Activated T-helper 2 cell treated with anti-CD3 and anti-CD28 coated beads, Interferon-gamma antibody, Interleukin-2, Interleukin-4, amounts not matched to agents 10 μg/mL and 5 μg/mL and 100 μg/mL, durations not matched to agents 14 hours and 24 hours and 36 hours (primary cell): Measurements from ENCODE around the gene CUTA. TPM values are rescaled to one million over a fixed set of nuclear protein-coding genes. Genes with fewer than 3 reads are reported as not detected.
"Not testable (repeated sequence)": the region's sequence is repeated elsewhere in the genome, so short reads cannot be mapped to it uniquely, and the experiment has no call there.

Source experiments
- DNase-seq: peaks from one replicate; pipeline ENCODE4 v3.0.0; 2021; ENCODE audit warnings: low spot score
- H3K27ac Mint-ChIP-seq: one replicate; pipeline ENCODE4 v1.8.0; 2021; ENCODE audit warnings: mixed read lengths
- H3K27me3 Mint-ChIP-seq: one replicate; pipeline ENCODE4 v1.8.0; 2021; ENCODE audit warnings: low read depth, mixed read lengths
- H3K36me3 Mint-ChIP-seq: one replicate; pipeline ENCODE4 v1.8.0; 2021; ENCODE audit warnings: low read depth, mixed read lengths
- H3K4me1 Mint-ChIP-seq: one replicate; pipeline ENCODE4 v1.8.0; 2021; ENCODE audit warnings: low read depth, mixed read lengths
- H3K4me3 Mint-ChIP-seq: one replicate; pipeline ENCODE4 v1.8.0; 2021; ENCODE audit warnings: low read depth, mild to moderate bottlenecking, moderate library complexity, mixed read lengths
- H3K9me3 Mint-ChIP-seq: one replicate; pipeline ENCODE4 v1.8.0; 2021; ENCODE audit warnings: mixed read lengths
- intact Hi-C: fragments of 100-400 bp; cut with micrococcal nuclease; formaldehyde crosslinking; loops from one replicate; pipeline ENCODE4 v1.15.1; 2023
- total RNA-seq: library from RNA; stranded (reverse); gene quantifications from 2 replicates; pipeline ENCODE4 v1.2.3, GENCODE V29; 2022

The CUTA gene
- total RNA-seq, 1 donor from 2014 or later: 143 TPM

DNA sequence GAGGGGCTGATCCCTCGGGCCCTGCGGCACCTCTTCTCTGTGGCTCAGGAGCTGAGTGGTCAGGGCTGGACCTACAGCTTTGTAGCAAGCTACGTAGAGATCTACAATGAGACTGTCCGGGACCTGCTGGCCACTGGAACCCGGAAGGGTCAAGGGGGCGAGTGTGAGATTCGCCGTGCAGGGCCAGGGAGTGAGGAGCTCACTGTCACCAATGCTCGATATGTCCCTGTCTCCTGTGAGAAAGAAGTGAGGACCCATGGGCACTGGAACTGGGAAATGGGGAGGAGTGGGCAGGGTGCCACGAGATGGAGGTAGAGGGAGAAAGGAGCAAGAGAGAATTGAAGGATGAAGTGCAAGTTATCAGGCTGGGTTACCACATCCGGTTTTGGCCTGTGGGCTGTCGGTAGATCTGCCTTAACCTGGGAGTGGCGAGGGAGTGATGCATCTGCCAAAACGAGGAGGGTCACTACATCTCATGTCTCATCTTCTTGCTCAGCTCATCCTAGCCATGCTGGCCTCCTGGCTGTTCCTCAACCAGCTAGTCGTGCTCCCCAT, 12.4 kb downstream of the CUTA start:
- Mint-ChIP-seq H3K9me3 (no peaks in the 10 kb centered on the region), H3K27ac (peak overlapping the region; percentile 28), H3K36me3 (peaks cover 82% of the 10 kb centered on the region), H3K27me3 (no peaks in the 10 kb centered on the region), H3K4me3 (no peak overlapping the region), H3K4me1 (peaks cover 24% of the 10 kb centered on the region)
- DNase-seq: no peak
- intact Hi-C loops: no loop called here

DNA sequence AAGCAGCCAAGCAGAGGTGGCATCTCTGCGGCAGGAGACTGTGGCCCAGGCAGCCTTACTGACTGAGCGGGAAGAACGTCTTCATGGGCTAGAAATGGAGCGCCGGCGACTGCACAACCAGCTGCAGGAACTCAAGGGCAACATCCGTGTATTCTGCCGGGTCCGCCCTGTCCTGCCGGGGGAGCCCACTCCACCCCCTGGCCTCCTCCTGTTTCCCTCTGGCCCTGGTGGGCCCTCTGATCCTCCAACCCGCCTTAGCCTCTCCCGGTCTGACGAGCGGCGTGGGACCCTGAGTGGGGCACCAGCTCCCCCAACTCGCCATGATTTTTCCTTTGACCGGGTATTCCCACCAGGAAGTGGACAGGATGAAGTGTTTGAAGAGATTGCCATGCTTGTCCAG, 13.0 kb downstream of the CUTA start:
- no peaks in the 10 kb centered on the region for H3K9me3 Mint-ChIP-seq
- no peak overlapping the region for H3K4me3 Mint-ChIP-seq
- H3K4me1 Mint-ChIP-seq: peaks cover 22% of the 10 kb centered on the region
- DNase-seq: no peak
- H3K27ac Mint-ChIP-seq: peak overlapping the region; percentile 6
- peaks cover 85% of the 10 kb centered on the region for H3K36me3 Mint-ChIP-seq
- no peaks in the 10 kb centered on the region for H3K27me3 Mint-ChIP-seq
- intact Hi-C loops: no loop called here

DNA sequence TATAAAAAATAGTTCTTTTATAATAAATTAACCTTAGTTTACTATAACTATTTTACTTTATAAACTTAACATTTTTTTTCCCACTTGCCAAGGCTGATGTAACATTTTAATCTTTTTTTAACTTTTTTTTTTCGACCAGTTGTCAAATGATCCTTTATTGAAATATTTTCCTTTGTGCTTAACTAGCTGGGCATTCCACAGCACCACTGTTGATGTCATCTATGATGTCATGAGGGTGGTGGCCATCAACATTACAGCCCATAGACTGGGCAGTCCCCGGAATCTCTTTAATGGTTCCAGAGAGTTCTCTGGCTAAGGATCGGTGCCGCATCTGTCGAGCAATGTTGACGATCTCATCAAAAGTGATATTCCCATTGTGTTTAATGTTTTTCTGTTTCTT, 18.0 kb downstream of the CUTA start:
- H3K9me3 Mint-ChIP-seq, intact Hi-C loops, DNase-seq, H3K27me3 Mint-ChIP-seq, H3K27ac Mint-ChIP-seq, H3K4me3 Mint-ChIP-seq: not testable (repeated sequence)
- Mint-ChIP-seq H3K4me1 (peaks cover 27% of the 10 kb centered on the region), H3K36me3 (peaks cover 65% of the 10 kb centered on the region)

DNA sequence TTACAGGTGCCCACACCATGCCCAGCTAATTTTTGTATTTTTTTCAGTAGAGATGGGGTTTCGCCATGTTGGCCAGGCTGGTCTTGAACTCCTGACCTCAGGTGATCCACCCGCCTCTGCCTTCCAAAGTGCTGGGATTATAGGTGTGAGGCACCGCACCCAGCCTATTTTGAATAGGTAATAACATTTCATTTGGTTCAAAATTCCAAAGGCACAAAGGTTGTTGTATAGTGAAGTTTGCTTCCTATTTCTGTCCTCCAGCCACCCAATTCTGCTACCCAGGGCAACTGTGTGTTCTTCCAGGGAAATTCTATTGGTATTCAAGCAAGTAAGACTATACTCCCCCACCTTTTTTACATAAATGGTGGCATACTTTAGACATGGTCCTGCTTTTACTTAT, 19.3 kb downstream of the CUTA start:
- Mint-ChIP-seq H3K4me1 (peaks cover 31% of the 10 kb centered on the region), H3K36me3 (peaks cover 63% of the 10 kb centered on the region)
- H3K27me3 Mint-ChIP-seq, DNase-seq, H3K27ac Mint-ChIP-seq, intact Hi-C loops, H3K9me3 Mint-ChIP-seq, H3K4me3 Mint-ChIP-seq: not testable (repeated sequence)

DNA sequence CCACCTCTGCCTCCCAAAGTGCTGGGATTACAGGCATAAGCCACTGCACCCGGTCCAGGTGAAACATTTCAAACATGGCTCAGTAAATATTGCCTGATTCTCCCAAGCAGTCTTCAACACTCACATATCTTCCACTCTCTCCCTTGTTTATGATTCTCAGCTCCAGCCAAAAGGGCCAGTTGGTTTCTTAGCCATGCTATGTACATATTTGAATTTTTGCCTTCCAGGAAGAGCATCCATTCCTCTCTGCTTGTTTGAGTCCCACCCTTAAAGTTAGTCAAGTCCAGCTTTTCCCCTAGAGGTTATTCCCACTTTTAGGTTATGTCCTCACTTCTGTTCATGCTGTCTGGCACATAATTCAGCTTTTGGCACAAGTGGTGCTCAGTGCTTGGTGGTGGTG, 20.4 kb downstream of the CUTA start:
- Mint-ChIP-seq H3K4me1 (peaks cover 38% of the 10 kb centered on the region), H3K36me3 (peaks cover 60% of the 10 kb centered on the region), H3K27me3 (no peaks in the 10 kb centered on the region), H3K4me3 (no peak overlapping the region), H3K27ac (no peak overlapping the region), H3K9me3 (no peaks in the 10 kb centered on the region)
- no peak for DNase-seq
- intact Hi-C loops: no loop called here

DNA sequence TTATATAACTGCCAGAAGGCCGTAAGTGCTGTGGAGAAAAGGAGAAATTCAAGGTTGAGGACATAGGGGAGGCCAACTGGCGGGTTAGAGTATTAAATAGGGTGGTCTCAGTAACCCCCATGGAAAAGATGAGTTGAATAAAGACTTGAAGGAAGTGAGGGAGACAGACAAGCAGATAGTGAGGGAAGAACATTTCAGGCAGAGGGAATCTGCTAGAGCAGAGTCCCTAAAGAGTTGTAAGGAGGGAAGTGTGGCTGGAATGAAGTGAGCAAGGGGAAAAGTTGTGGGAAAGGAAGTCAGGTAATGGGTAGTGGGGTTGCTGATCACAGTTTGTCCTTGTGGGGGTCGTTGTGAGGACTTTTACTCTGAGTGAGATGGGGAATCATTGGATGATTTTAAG, 24.9 kb downstream of the CUTA start:
- no peak for DNase-seq
- peaks cover 37% of the 10 kb centered on the region for H3K36me3 Mint-ChIP-seq
- peaks cover 48% of the 10 kb centered on the region for H3K4me1 Mint-ChIP-seq
- peak overlapping the region; percentile 94 for H3K27ac Mint-ChIP-seq
- H3K27me3 Mint-ChIP-seq: no peaks in the 10 kb centered on the region
- intact Hi-C loops: loop anchor here (1.0 to 5.0 kb wide), 3 partner anchors 96 to 186 kb away; partner anchors contain the start of genes RGL2, RING1 and VPS52
- H3K9me3 Mint-ChIP-seq: no peaks in the 10 kb centered on the region
- peak overlapping the region; percentile 87 for H3K4me3 Mint-ChIP-seq

DNA sequence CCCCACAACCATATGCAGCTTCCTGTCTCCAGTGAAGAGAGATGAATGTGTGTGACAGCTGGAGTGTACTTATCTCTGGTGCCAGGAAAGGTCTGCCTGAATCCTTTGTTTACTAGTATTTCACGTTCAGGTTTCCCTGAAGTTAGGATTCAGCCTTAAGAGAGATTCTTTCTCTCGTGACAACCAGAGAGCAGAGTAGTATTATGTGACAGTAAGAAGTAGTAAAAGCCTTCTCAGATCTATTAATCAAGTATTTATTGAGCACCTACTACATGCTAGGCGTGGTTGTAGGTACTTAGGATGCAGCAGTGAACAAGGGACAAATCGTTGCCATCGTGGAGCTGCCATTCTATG, 25.3 kb downstream of the CUTA start:
- H3K27ac Mint-ChIP-seq: peak overlapping the region; percentile 94
- no peaks in the 10 kb centered on the region for H3K9me3 Mint-ChIP-seq
- peaks cover 33% of the 10 kb centered on the region for H3K36me3 Mint-ChIP-seq
- intact Hi-C loops: loop anchor here (1.0 to 5.0 kb wide), 3 partner anchors 95 to 185 kb away; partner anchors contain the start of genes RGL2, RING1 and VPS52
- no peak for DNase-seq
- H3K4me1 Mint-ChIP-seq: peaks cover 44% of the 10 kb centered on the region
- no peaks in the 10 kb centered on the region for H3K27me3 Mint-ChIP-seq
- peak overlapping the region; percentile 87 for H3K4me3 Mint-ChIP-seq

DNA sequence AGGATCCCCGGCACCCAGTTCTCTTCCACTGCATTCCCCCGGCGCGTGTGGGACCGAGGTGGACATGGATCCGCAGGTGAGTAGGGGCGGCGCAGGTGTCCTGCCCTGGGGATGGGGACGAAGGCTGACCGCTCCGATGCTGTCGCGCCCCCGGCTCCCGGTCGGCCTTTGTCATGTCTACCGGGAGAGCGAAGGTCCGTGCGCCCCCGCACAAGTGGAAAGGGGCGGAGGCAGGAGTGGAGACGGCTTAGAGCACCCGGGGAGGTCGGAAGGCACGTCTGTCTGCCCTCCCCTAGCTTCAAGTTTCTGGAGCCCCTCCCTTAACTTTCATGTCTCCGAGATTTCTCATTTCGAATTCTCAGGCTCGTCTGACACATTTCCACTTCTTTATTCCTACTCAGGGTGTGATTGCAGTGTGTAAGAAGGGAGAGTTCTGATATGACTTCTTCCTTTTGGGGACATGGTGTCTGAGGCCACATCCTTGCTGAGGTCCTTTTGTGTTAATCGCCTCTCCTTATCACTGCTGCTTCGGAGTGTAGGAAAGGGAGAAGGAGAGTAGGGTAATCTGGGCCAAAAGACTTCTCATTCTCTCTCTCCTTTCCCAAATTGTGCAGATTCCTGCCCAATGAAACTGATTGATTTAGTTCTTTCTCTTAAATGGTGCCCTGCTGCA, 25.8 kb downstream of the CUTA start:
- intact Hi-C loops: loop anchor here (1.0 to 5.0 kb wide), 8 partner anchors 18 to 185 kb away; partner anchors contain the start of genes CUTA, RGL2, RING1 and TAPBP
- no peaks in the 10 kb centered on the region for H3K9me3 Mint-ChIP-seq
- peak overlapping the region; percentile 87 for H3K4me3 Mint-ChIP-seq
- no peaks in the 10 kb centered on the region for H3K27me3 Mint-ChIP-seq
- H3K36me3 Mint-ChIP-seq: peaks cover 29% of the 10 kb centered on the region
- H3K27ac Mint-ChIP-seq: peak overlapping the region; percentile 94
- DNase-seq: no peak
- H3K4me1 Mint-ChIP-seq: peaks cover 42% of the 10 kb centered on the region

DNA sequence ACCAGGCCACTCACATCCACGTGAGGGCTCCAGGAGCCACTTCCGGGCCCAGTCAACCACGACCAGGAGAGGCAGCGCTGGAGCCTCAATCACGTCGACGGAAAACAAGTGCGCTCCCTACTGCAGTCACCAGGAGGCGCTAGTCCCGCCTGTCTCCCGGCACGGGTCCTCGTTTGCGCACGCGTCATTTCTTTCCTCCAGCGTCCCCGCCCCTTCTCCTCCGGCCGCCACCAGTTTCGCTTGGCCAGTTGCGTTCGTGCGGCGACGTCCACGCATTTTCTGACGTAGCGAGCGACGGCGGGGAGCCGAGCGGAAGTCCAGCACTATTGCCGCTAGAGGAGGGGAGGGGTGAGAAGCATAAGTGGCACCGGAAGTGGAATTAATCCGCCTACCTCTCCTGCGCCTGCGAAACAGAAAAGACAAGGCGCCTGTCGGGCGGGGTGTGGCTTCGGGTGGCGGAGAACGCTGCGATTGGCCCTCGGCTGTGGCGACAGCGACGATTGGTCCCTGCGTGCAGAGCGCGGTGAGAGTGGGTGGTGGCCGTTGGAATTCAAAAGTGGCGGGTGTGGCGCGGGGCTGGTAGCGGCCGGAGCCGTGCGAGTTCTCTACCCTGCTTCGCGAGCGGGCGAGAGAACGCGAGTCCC, 26.5 kb downstream of the CUTA start, which contains the start of gene KIFC1:
KIFC1 (plus strand) TSS at position 546 of the 644 bp plus-strand sequence. CDS start 163 bp downstream, outside the sequence.
- Mint-ChIP-seq H3K9me3 (no peaks in the 10 kb centered on the region), H3K27ac (peak within 1 kb of the TSS; percentile 94), H3K4me3 (peak within 1 kb of the TSS; percentile 87), H3K4me1 (peaks cover 42% of the 10 kb centered on the region), H3K36me3 (peaks cover 26% of the 10 kb centered on the region), H3K27me3 (no peaks in the 10 kb centered on the region)
- intact Hi-C loops: loop anchor here (1.0 to 5.0 kb wide), 7 partner anchors 19 to 184 kb away; partner anchors contain the start of genes CUTA, RGL2, RING1 and TAPBP
- peak; percentile 99 for DNase-seq

DNA sequence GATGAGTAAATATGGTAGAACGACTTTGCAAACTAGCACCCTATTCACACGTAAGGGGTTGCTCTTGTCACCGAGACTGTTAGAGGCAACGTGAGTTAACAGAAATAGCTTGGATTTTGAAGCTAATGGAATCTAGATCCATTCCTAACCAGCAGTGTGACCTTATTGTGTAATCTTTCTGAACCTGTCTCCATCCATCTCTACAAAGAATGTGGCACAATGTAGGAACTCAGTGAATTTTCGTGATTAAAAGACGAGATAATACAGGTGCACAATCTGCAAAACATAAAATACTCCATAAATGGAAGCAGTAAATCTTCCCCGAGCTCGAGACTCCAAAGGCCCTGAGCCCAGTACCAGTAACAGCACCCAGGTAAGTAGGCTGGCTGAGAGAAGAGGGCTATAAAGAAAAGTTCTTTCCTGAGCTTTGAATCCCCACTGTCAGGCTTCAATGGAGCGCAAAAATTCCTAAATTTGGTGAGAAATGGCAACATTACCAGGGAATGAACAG, 27.1 kb downstream of the CUTA start:
- peak overlapping the region; percentile 94 for H3K27ac Mint-ChIP-seq
- no peaks in the 10 kb centered on the region for H3K9me3 Mint-ChIP-seq
- H3K4me3 Mint-ChIP-seq: peak overlapping the region; percentile 87
- DNase-seq: no peak
- intact Hi-C loops: loop anchor here (1.0 to 5.0 kb wide), 7 partner anchors 19 to 184 kb away; partner anchors contain the start of genes CUTA, RGL2, RING1 and TAPBP
- H3K4me1 Mint-ChIP-seq: peaks cover 37% of the 10 kb centered on the region
- H3K27me3 Mint-ChIP-seq: no peaks in the 10 kb centered on the region
- peaks cover 26% of the 10 kb centered on the region for H3K36me3 Mint-ChIP-seq

DNA sequence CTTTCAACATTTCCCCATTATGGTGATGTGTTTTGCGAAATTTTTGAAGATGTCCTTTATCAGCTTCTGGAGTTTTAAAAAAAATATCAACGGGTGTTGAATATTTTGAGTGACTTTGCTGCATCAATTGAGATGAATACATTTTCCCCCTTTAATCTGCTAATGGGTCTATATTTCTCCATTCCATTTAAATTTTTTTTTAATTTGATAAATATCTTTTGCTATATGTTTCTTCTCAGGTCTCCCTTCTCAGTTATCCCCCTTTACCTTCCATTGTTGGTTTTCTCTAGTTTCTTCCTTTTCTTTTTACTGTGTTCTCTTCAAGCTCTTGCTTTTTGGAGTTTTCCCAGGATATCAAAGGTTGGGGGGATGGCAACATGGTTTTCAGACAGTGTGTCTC, 27.7 kb downstream of the CUTA start:
- H3K36me3 Mint-ChIP-seq: peaks cover 22% of the 10 kb centered on the region
- no peaks in the 10 kb centered on the region for H3K9me3 Mint-ChIP-seq
- peaks cover 32% of the 10 kb centered on the region for H3K4me1 Mint-ChIP-seq
- intact Hi-C loops: loop anchor here (2.0 to 5.0 kb wide), 3 partner anchors 45 to 183 kb away; partner anchors contain the start of genes RGL2 and RING1
- DNase-seq: no peak
- H3K27ac Mint-ChIP-seq: peak overlapping the region; percentile 94
- no peak overlapping the region for H3K4me3 Mint-ChIP-seq
- H3K27me3 Mint-ChIP-seq: no peaks in the 10 kb centered on the region

DNA sequence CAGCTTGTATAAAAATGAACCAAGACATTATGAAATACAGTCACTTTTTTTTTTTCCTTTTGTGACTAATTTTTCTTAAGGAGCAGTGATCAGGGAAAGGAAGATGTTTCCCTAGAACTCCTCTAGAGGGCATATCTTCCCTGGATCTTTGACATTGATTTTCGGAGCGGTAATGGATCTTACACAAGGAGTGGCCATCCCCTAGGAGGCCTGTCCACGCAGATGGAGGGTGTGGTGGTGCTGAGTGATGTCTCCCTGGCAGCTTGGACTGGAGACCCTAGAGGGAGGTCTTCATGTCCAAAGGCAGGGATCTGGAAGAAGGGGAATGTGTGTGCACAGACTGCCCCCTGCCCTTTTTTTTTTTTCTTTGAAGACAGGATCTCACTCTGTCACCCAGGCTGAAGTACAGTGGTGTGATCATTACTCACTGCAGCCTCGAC, 33.3 kb downstream of the CUTA start:
- no peak for DNase-seq
- Mint-ChIP-seq H3K36me3 (no peaks in the 10 kb centered on the region), H3K27me3 (peaks cover 4% of the 10 kb centered on the region), H3K4me1 (no peaks in the 10 kb centered on the region), H3K4me3 (no peak overlapping the region), H3K9me3 (no peaks in the 10 kb centered on the region), H3K27ac (no peak overlapping the region)
- intact Hi-C loops: no loop called here
